Neural progenitor cell (in vitro differentiated cells): ENCODE measurements around the gene PRKCSH. TPM values are rescaled to one million over a fixed set of nuclear protein-coding genes. Genes with fewer than 3 reads are reported as not detected.

Experiments
- DNase-seq: peaks from one replicate; pipeline ENCODE4 v3.0.0-alpha.2; 2016; ENCODE audit warnings: low spot score
- H2AFZ ChIP-seq: fragments of 200-600 bp; sonication (generic); replicated peaks from 2 replicates; pipeline ENCODE4 v1.6.1; 2016; ENCODE audit warnings: antibody characterized with exemption
- H3F3A ChIP-seq: fragments of 200-600 bp; sonication (generic); 2 replicates; pipeline ENCODE4 v1.6.1; 2016; ENCODE audit warnings: antibody characterized with exemption, low read depth
- H3K27ac ChIP-seq: fragments of 200-600 bp; sonication (generic); 2 replicates; pipeline ENCODE4 v1.5.1; 2016; ENCODE audit warnings: mild to moderate bottlenecking
- H3K27me3 ChIP-seq: fragments of 200-600 bp; sonication (generic); 2 replicates; pipeline ENCODE4 v1.6.1; 2016; ENCODE audit warnings: mild to moderate bottlenecking, moderate library complexity
- H3K36me3 ChIP-seq: fragments of 200-600 bp; sonication (generic); 2 replicates; pipeline ENCODE4 v1.5.1; 2016
- H3K4me1 ChIP-seq: fragments of 200-600 bp; sonication (generic); 2 replicates; pipeline ENCODE4 v1.6.1; 2016; ENCODE audit warnings: mixed run types
- H3K4me2 ChIP-seq: fragments of 200-600 bp; sonication (generic); 2 replicates; pipeline ENCODE4 v1.6.1; 2016
- H3K4me3 ChIP-seq: fragments of 200-600 bp; sonication (generic); 2 replicates; pipeline ENCODE4 v1.5.1; 2016
- H3K79me2 ChIP-seq: fragments of 200-600 bp; sonication (generic); 2 replicates; pipeline ENCODE4 v1.6.1; 2016; ENCODE audit warnings: low read depth
- H3K9ac ChIP-seq: fragments of 200-600 bp; sonication (generic); 2 replicates; pipeline ENCODE4 v1.6.1; 2016
- H3K9me3 ChIP-seq: fragments of 200-600 bp; sonication (generic); 2 replicates; pipeline ENCODE4 v1.5.1; 2016; ENCODE audit warnings: low read depth
- H4K20me1 ChIP-seq: fragments of 200-600 bp; sonication (generic); 2 replicates; pipeline ENCODE4 v1.6.1; 2016; ENCODE audit warnings: low read depth
- H3K27ac Mint-ChIP-seq: 3 replicates; pipeline ENCODE4 v1.8.0; 2021; ENCODE audit warnings: mixed read lengths
- H3K27me3 Mint-ChIP-seq: 2 replicates; pipeline ENCODE4 v1.8.0; 2022; ENCODE audit warnings: low read depth, mild to moderate bottlenecking, inconsistent platforms, moderate library complexity, mixed read lengths; ENCODE audit not compliant: insufficient read depth
- H3K36me3 Mint-ChIP-seq: 3 replicates; pipeline ENCODE4 v1.8.0; 2021; ENCODE audit warnings: mixed read lengths
- H3K4me1 Mint-ChIP-seq: 3 replicates; pipeline ENCODE4 v1.8.0; 2021; ENCODE audit warnings: mixed read lengths
- H3K4me3 Mint-ChIP-seq: 3 replicates; pipeline ENCODE4 v1.8.0; 2021; ENCODE audit warnings: mild to moderate bottlenecking, moderate library complexity, mixed read lengths
- H3K9me3 Mint-ChIP-seq: 3 replicates; pipeline ENCODE4 v1.8.0; 2020; ENCODE audit warnings: mixed read lengths
- CTCF ChIP-seq: fragments of 200-600 bp; sonication (generic); IDR thresholded peaks from 2 replicates; pipeline ENCODE4 v1.5.1; 2017; ENCODE audit warnings: antibody characterized with exemption, mild to moderate bottlenecking
- EZH2 ChIP-seq: fragments of 200-600 bp; sonication (generic); IDR thresholded peaks from 2 replicates; pipeline ENCODE4 v1.6.1; 2017; ENCODE audit warnings: antibody characterized with exemption, mild to moderate bottlenecking, moderate library complexity
- EZH2phosphoT487 ChIP-seq: fragments of 200-600 bp; sonication (generic); IDR thresholded peaks from 2 replicates; pipeline ENCODE4 v1.6.1; 2017; ENCODE audit warnings: antibody characterized with exemption
- total RNA-seq: library from RNA; depleted of rRNA; stranded (reverse); fragments of >200 nt; gene quantifications from 2 replicates; pipeline ENCODE4 v1.2.3, GENCODE V29; 2015; ENCODE audit warnings: low replicate concordance

PRKCSH gene
- total RNA-seq, 1 donor from 2014 or later, result 53.6 TPM

- Histone ChIP-seq H3K4me1 (no peaks in the 10 kb centered on the region), H3F3A (no peaks in the 10 kb centered on the region), H3K27ac (no peak overlapping the region), H3K36me3 (no peaks in the 10 kb centered on the region), H4K20me1 (peaks cover 3% of the 10 kb centered on the region), H3K27me3 (no peaks in the 10 kb centered on the region), H3K79me2 (no peaks in the 10 kb centered on the region), H3K4me3 (no peak overlapping the region), H3K4me2 (no peak overlapping the region), H3K9ac (no peak overlapping the region), H3K9me3 (no peaks in the 10 kb centered on the region), H2AFZ (no peak overlapping the region)
- Mint-ChIP-seq H3K36me3 (peaks cover 8% of the 10 kb centered on the region), H3K4me3 (no peak overlapping the region), H3K27me3 (peaks cover 2% of the 10 kb centered on the region), H3K9me3 (no peaks in the 10 kb centered on the region), H3K4me1 (peaks cover under 1% of the 10 kb centered on the region), H3K27ac (peak overlapping the region; percentile 79)
- no peak for DNase-seq
- TF ChIP-seq EZH2phosphoT487, result no peak
- no peak for TF ChIP-seq CTCF
- no peak for TF ChIP-seq EZH2
Measured at GRCh38 chr19:11494634-11495285, 59.3 kb downstream of the PRKCSH start.

- Histone ChIP-seq H3F3A (no peaks in the 10 kb centered on the region), H3K27ac (no peak overlapping the region), H3K27me3 (no peaks in the 10 kb centered on the region), H3K4me1 (no peaks in the 10 kb centered on the region), H3K36me3 (no peaks in the 10 kb centered on the region), H3K9me3 (no peaks in the 10 kb centered on the region), H3K9ac (no peak overlapping the region), H3K4me3 (no peak overlapping the region), H3K4me2 (no peak overlapping the region), H4K20me1 (peaks cover 3% of the 10 kb centered on the region), H3K79me2 (no peaks in the 10 kb centered on the region), H2AFZ (no peak overlapping the region)
- H3K9me3 Mint-ChIP-seq, result no peaks in the 10 kb centered on the region
- H3K36me3 Mint-ChIP-seq, result peaks cover 12% of the 10 kb centered on the region
- no peak overlapping the region for H3K27ac Mint-ChIP-seq
- peaks cover 2% of the 10 kb centered on the region for H3K4me1 Mint-ChIP-seq
- peaks cover 2% of the 10 kb centered on the region for H3K27me3 Mint-ChIP-seq
- no peak for TF ChIP-seq CTCF
- TF ChIP-seq EZH2phosphoT487, result no peak
- no peak for TF ChIP-seq EZH2
- no peak overlapping the region for H3K4me3 Mint-ChIP-seq
- DNase-seq, result no peak
Measured at GRCh38 chr19:11495481-11495880, 60.0 kb downstream of the PRKCSH start.

GRCh38 chr19:11495885-11496284 is 60.5 kb downstream of the PRKCSH start:
- no peak overlapping the region for H3K4me3 ChIP-seq
- H3K79me2 ChIP-seq, result no peaks in the 10 kb centered on the region
- no peaks in the 10 kb centered on the region for H3F3A ChIP-seq
- Mint-ChIP-seq H3K36me3 (peaks cover 8% of the 10 kb centered on the region), H3K27ac (no peak overlapping the region), H3K27me3 (peaks cover 2% of the 10 kb centered on the region), H3K4me3 (no peak overlapping the region), H3K9me3 (no peaks in the 10 kb centered on the region), H3K4me1 (peaks cover 2% of the 10 kb centered on the region)
- no peak for TF ChIP-seq CTCF
- TF ChIP-seq EZH2, result no peak
- TF ChIP-seq EZH2phosphoT487, result no peak
- no peaks in the 10 kb centered on the region for H3K36me3 ChIP-seq
- H3K27me3 ChIP-seq, result no peaks in the 10 kb centered on the region
- no peak overlapping the region for H3K9ac ChIP-seq
- H2AFZ ChIP-seq, result no peak overlapping the region
- no peak overlapping the region for H3K4me2 ChIP-seq
- no peak for DNase-seq
- H3K9me3 ChIP-seq, result no peaks in the 10 kb centered on the region
- H3K4me1 ChIP-seq, result no peaks in the 10 kb centered on the region
- H4K20me1 ChIP-seq, result peaks cover 3% of the 10 kb centered on the region
- H3K27ac ChIP-seq, result no peak overlapping the region
